Activated naive CD4-positive, alpha-beta T cell treated with anti-CD3 and anti-CD28 coated beads for 36 hours (primary cell): ENCODE data around the gene KCNC3. TPM values are rescaled to one million over a fixed set of nuclear protein-coding genes. Genes with fewer than 3 reads are reported as not detected.
A peak's percentile ranks its signal among the peaks of the same experiment; 100 is the strongest.

Source experiments
- CTCF ChIA-PET: fragments of 350-600 bp; sonication (Branson Sonifier 250); formaldehyde crosslinking; loops from one replicate; lab custom pipeline; 2021; ENCODE audit warnings: antibody characterized with exemption; lab: Charles Lee
- DNase-seq: peaks from one replicate; pipeline ENCODE4 v3.0.0-alpha.2; 2020
- H3K27ac Mint-ChIP-seq: one replicate; pipeline ENCODE4 v1.8.0; 2021; ENCODE audit warnings: mild to moderate bottlenecking, mixed read lengths
- H3K27me3 Mint-ChIP-seq: one replicate; pipeline ENCODE4 v1.8.0; 2021; ENCODE audit warnings: low read depth, mixed read lengths
- H3K36me3 Mint-ChIP-seq: one replicate; pipeline ENCODE4 v1.8.0; 2021; ENCODE audit warnings: low read depth, mixed read lengths
- H3K4me1 Mint-ChIP-seq: one replicate; pipeline ENCODE4 v1.8.0; 2021; ENCODE audit warnings: low read depth, mixed read lengths
- H3K4me3 Mint-ChIP-seq: one replicate; pipeline ENCODE4 v1.8.0; 2021; ENCODE audit warnings: mild to moderate bottlenecking, moderate library complexity, mixed read lengths
- H3K9me3 Mint-ChIP-seq: one replicate; pipeline ENCODE4 v1.8.0; 2021; ENCODE audit warnings: mixed read lengths
- intact Hi-C: fragments of 100-400 bp; cut with micrococcal nuclease; formaldehyde crosslinking; loops from one replicate; pipeline ENCODE4 v1.15.1; 2023
- total RNA-seq, 2 experiments: library from RNA; stranded (reverse); gene quantifications; one replicate each; pipeline ENCODE4 v1.2.3, GENCODE V29; 2021

KCNC3 gene
- total RNA-seq, 2 experiments from 2014 or later, result 2.0 to 2.4 TPM

GRCh38 chr19:50313812-50314536 is 15.2 kb downstream of the KCNC3 start:
- no peak overlapping the region for H3K4me3 Mint-ChIP-seq
- peaks cover 14% of the 10 kb centered on the region for H3K4me1 Mint-ChIP-seq
- H3K27ac Mint-ChIP-seq, result no peak overlapping the region
- H3K36me3 Mint-ChIP-seq, result no peaks in the 10 kb centered on the region
- H3K27me3 Mint-ChIP-seq, result peaks cover 64% of the 10 kb centered on the region
- intact Hi-C loops, result no loop called here
- CTCF ChIA-PET, result no interaction called here
- no peaks in the 10 kb centered on the region for H3K9me3 Mint-ChIP-seq
- no peak for DNase-seq

GRCh38 chr19:50312967-50313811 is 16.0 kb downstream of the KCNC3 start:
- Mint-ChIP-seq H3K27me3 (peaks cover 70% of the 10 kb centered on the region), H3K9me3 (no peaks in the 10 kb centered on the region), H3K4me1 (peaks cover 14% of the 10 kb centered on the region), H3K36me3 (no peaks in the 10 kb centered on the region), H3K4me3 (no peak overlapping the region), H3K27ac (no peak overlapping the region)
- no peak for DNase-seq
- CTCF ChIA-PET, result interaction anchor here (0.6 kb wide), 1 partner anchor 54 kb away, joined by 3 read pairs; no protein-coding TSS in a partner anchor
- intact Hi-C loops, result no loop called here

- intact Hi-C loops, result no loop called here
- Mint-ChIP-seq H3K9me3 (no peaks in the 10 kb centered on the region), H3K27ac (no peak overlapping the region), H3K27me3 (peaks cover 73% of the 10 kb centered on the region), H3K4me3 (no peak overlapping the region), H3K36me3 (no peaks in the 10 kb centered on the region), H3K4me1 (peaks cover 14% of the 10 kb centered on the region)
- DNase-seq, result no peak
- CTCF ChIA-PET, result no interaction called here
Measured at GRCh38 chr19:50311723-50312635, 17.2 kb downstream of the KCNC3 start.

- no peak for DNase-seq
- no peaks in the 10 kb centered on the region for H3K36me3 Mint-ChIP-seq
- CTCF ChIA-PET, result no interaction called here
- H3K27ac Mint-ChIP-seq, result no peak overlapping the region
- H3K4me3 Mint-ChIP-seq, result no peak overlapping the region
- H3K9me3 Mint-ChIP-seq, result no peaks in the 10 kb centered on the region
- H3K4me1 Mint-ChIP-seq, result peaks cover 11% of the 10 kb centered on the region
- H3K27me3 Mint-ChIP-seq, result peaks cover 66% of the 10 kb centered on the region
- intact Hi-C loops, result no loop called here
Measured at GRCh38 chr19:50310759-50311465, 18.3 kb downstream of the KCNC3 start.

GRCh38 chr19:50309396-50310125 is 19.6 kb downstream of the KCNC3 start:
- Mint-ChIP-seq H3K9me3 (no peaks in the 10 kb centered on the region), H3K4me1 (peaks cover 4% of the 10 kb centered on the region), H3K36me3 (no peaks in the 10 kb centered on the region), H3K27ac (no peak overlapping the region), H3K4me3 (no peak overlapping the region), H3K27me3 (peaks cover 67% of the 10 kb centered on the region)
- no peak for DNase-seq
- CTCF ChIA-PET, result no interaction called here
- intact Hi-C loops, result no loop called here

GRCh38 chr19:50308991-50309390 is 20.2 kb downstream of the KCNC3 start:
- no peak for DNase-seq
- Mint-ChIP-seq H3K27me3 (peaks cover 63% of the 10 kb centered on the region), H3K4me3 (no peak overlapping the region), H3K4me1 (peaks cover 4% of the 10 kb centered on the region), H3K27ac (no peak overlapping the region), H3K9me3 (no peaks in the 10 kb centered on the region), H3K36me3 (no peaks in the 10 kb centered on the region)
- CTCF ChIA-PET, result no interaction called here
- intact Hi-C loops, result no loop called here

GRCh38 chr19:50303558-50303957 is 25.6 kb downstream of the KCNC3 start:
- peaks cover 39% of the 10 kb centered on the region for H3K27me3 Mint-ChIP-seq
- intact Hi-C loops, result no loop called here
- peaks cover 16% of the 10 kb centered on the region for H3K4me1 Mint-ChIP-seq
- H3K9me3 Mint-ChIP-seq, result no peaks in the 10 kb centered on the region
- no peaks in the 10 kb centered on the region for H3K36me3 Mint-ChIP-seq
- CTCF ChIA-PET, result no interaction called here
- DNase-seq, result no peak
- H3K4me3 Mint-ChIP-seq, result no peak overlapping the region
- no peak overlapping the region for H3K27ac Mint-ChIP-seq

GRCh38 chr19:50301607-50301971 is 27.6 kb downstream of the KCNC3 start:
- intact Hi-C loops, result loop anchor here (1.0 to 2.0 kb wide), 2 partner anchors 15 to 46 kb away; no protein-coding TSS in a partner anchor
- H3K27me3 Mint-ChIP-seq, result peaks cover 26% of the 10 kb centered on the region
- H3K36me3 Mint-ChIP-seq, result no peaks in the 10 kb centered on the region
- H3K4me1 Mint-ChIP-seq, result peaks cover 16% of the 10 kb centered on the region
- no peak overlapping the region for H3K27ac Mint-ChIP-seq
- CTCF ChIA-PET, result interaction anchor here (1.1 kb wide), 1 partner anchor 56 kb away, joined by 3 read pairs; no protein-coding TSS in a partner anchor
- no peak overlapping the region for H3K4me3 Mint-ChIP-seq
- DNase-seq, result no peak
- H3K9me3 Mint-ChIP-seq, result no peaks in the 10 kb centered on the region

- Mint-ChIP-seq H3K4me1 (peaks cover 16% of the 10 kb centered on the region), H3K9me3 (no peaks in the 10 kb centered on the region), H3K27me3 (peaks cover 26% of the 10 kb centered on the region), H3K27ac (no peak overlapping the region), H3K36me3 (no peaks in the 10 kb centered on the region), H3K4me3 (no peak overlapping the region)
- peak; percentile 55 for DNase-seq
- CTCF ChIA-PET, result interaction anchor here (0.8 to 1.1 kb wide), 2 partner anchors 56 to 179 kb away, joined by 3 read pairs; no protein-coding TSS in a partner anchor
- intact Hi-C loops, result loop anchor here (1.0 to 2.0 kb wide), 2 partner anchors 16 to 46 kb away; no protein-coding TSS in a partner anchor
Measured at GRCh38 chr19:50300814-50301606, 28.2 kb downstream of the KCNC3 start.

- Mint-ChIP-seq H3K27ac (no peak overlapping the region), H3K9me3 (no peaks in the 10 kb centered on the region), H3K4me3 (no peak overlapping the region), H3K36me3 (no peaks in the 10 kb centered on the region), H3K27me3 (peaks cover 23% of the 10 kb centered on the region), H3K4me1 (peaks cover 16% of the 10 kb centered on the region)
- CTCF ChIA-PET, result no interaction called here
- intact Hi-C loops, result loop anchor here (2.0 kb wide), 1 partner anchor 17 kb away; no protein-coding TSS in a partner anchor
- DNase-seq, result no peak
Measured at GRCh38 chr19:50300051-50300450, 29.1 kb downstream of the KCNC3 start.
